Activated CD8-positive, alpha-beta T cell treated with anti-CD3 and anti-CD28 coated beads for 36 hours (primary cell): ENCODE measurements around the gene TGFBR1. TPM values are rescaled to one million over a fixed set of nuclear protein-coding genes. Genes with fewer than 3 reads are reported as not detected.
A peak's percentile ranks its signal among the peaks of the same experiment; 100 is the strongest.

ENCODE experiments used
- ATAC-seq: fragments of 200-7000 bp; cut with Tn5 transposase; one replicate; pipeline ENCODE4 v1.10.0; 2021; ENCODE audit warnings: mild to moderate bottlenecking, moderate library complexity
- CTCF ChIA-PET: fragments of 350-600 bp; sonication (Branson Sonifier 250); formaldehyde crosslinking; loops from one replicate; lab custom pipeline; 2021; ENCODE audit warnings: antibody characterized with exemption; lab: Charles Lee
- POLR2A ChIA-PET: fragments of 350-600 bp; sonication (Branson Sonifier 250); formaldehyde crosslinking; loops from one replicate; lab custom pipeline; 2021; ENCODE audit warnings: antibody characterized with exemption; lab: Charles Lee
- DNase-seq: peaks from one replicate; pipeline ENCODE4 v3.0.0-alpha.2; 2020
- H3K27ac Mint-ChIP-seq: one replicate; pipeline ENCODE4 v1.8.0; 2021; ENCODE audit warnings: mild to moderate bottlenecking, mixed read lengths
- H3K27me3 Mint-ChIP-seq: one replicate; pipeline ENCODE4 v1.8.0; 2021; ENCODE audit warnings: mixed read lengths
- H3K36me3 Mint-ChIP-seq: one replicate; pipeline ENCODE4 v1.8.0; 2021; ENCODE audit warnings: low read depth, mixed read lengths
- H3K4me1 Mint-ChIP-seq: one replicate; pipeline ENCODE4 v1.8.0; 2021; ENCODE audit warnings: low read depth, mixed read lengths
- H3K4me3 Mint-ChIP-seq: one replicate; pipeline ENCODE4 v1.8.0; 2021; ENCODE audit warnings: mild to moderate bottlenecking, moderate library complexity, mixed read lengths
- H3K9me3 Mint-ChIP-seq: one replicate; pipeline ENCODE4 v1.8.0; 2021; ENCODE audit warnings: mixed read lengths
- intact Hi-C: fragments of 100-400 bp; cut with micrococcal nuclease; formaldehyde crosslinking; loops from one replicate; pipeline ENCODE4 v1.10.0; 2022
- total RNA-seq, 2 experiments: library from RNA; stranded (reverse); gene quantifications; one replicate each; pipeline ENCODE4 v1.2.3, GENCODE V29; 2021
- TF ChIP-seq, protein P1 (sequence below): fragments of 200-600 bp; IDR thresholded peaks from one replicate; pipeline ENCODE4 v1.8.0; 2022; ENCODE audit warnings: antibody characterized with exemption, mild to moderate bottlenecking

Gene TGFBR1
- total RNA-seq, 2 experiments from 2014 or later: 34.3 to 36.5 TPM

DNA sequence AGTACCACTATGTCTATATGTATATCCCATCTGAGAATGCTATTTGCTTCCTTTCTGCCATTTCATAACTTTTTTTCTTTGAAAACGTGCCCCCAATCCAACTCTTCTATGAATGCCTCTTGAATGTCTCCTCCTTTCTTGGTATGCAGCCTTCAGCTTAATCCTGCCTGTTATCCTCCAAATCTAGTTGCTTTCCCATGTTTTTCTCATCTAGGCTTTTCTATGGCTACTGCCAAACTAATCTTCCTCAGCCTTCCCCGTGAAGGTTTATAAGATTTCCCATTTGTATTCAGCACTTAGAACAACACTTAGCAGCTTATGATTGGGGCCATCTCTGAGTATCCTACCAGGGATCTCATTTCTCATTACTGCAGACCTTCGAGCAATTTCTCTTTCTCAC is 2.5 kb downstream of the TGFBR1 start:
- intact Hi-C loops: loop anchor here (2.0 kb wide), 1 partner anchor 19 kb away; no protein-coding TSS in a partner anchor
- Mint-ChIP-seq H3K4me3 (peak overlapping the region; percentile 76), H3K9me3 (no peaks in the 10 kb centered on the region), H3K27me3 (no peaks in the 10 kb centered on the region), H3K27ac (peak overlapping the region; percentile 40), H3K4me1 (peaks cover 71% of the 10 kb centered on the region), H3K36me3 (peaks cover 29% of the 10 kb centered on the region)
- POLR2A ChIA-PET: interaction anchor here (1.3 to 2.5 kb wide), 2 partner anchors 14 to 94 kb away, joined by 3 to 7 read pairs; no protein-coding TSS in a partner anchor
- no peak for DNase-seq
- CTCF ChIA-PET: interaction anchor here (1.0 to 5.0 kb wide), 4 partner anchors 12 to 109 kb away, joined by 3 to 21 read pairs (median 17); no protein-coding TSS in a partner anchor
- ATAC-seq: no peak
- TF ChIP-seq, protein P1, sequence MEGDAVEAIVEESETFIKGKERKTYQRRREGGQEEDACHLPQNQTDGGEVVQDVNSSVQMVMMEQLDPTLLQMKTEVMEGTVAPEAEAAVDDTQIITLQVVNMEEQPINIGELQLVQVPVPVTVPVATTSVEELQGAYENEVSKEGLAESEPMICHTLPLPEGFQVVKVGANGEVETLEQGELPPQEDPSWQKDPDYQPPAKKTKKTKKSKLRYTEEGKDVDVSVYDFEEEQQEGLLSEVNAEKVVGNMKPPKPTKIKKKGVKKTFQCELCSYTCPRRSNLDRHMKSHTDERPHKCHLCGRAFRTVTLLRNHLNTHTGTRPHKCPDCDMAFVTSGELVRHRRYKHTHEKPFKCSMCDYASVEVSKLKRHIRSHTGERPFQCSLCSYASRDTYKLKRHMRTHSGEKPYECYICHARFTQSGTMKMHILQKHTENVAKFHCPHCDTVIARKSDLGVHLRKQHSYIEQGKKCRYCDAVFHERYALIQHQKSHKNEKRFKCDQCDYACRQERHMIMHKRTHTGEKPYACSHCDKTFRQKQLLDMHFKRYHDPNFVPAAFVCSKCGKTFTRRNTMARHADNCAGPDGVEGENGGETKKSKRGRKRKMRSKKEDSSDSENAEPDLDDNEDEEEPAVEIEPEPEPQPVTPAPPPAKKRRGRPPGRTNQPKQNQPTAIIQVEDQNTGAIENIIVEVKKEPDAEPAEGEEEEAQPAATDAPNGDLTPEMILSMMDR: no peak

DNA sequence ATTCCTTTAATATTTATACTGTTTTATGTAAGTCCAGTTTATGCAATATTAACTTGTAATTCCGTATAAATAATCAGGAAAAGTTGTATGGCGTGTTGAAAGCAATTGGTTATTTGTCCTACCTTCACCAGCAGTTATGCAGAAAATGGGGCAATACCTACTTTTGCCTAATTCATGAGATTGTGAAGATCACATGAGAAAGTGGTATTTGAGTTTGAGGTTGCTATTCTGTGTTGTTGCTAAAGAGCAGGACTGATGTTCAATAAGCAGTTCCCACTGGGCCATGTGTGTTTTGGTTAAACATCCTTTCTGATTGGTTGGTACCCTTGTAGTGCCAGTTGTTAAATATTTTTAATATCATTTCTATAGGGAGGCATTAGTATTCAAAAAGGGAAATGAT is 3.2 kb downstream of the TGFBR1 start:
- no peak for DNase-seq
- POLR2A ChIA-PET: no interaction called here
- H3K36me3 Mint-ChIP-seq: peaks cover 29% of the 10 kb centered on the region
- ATAC-seq: no peak
- H3K9me3 Mint-ChIP-seq: no peaks in the 10 kb centered on the region
- no peak overlapping the region for H3K4me3 Mint-ChIP-seq
- peaks cover 78% of the 10 kb centered on the region for H3K4me1 Mint-ChIP-seq
- CTCF ChIA-PET: no interaction called here
- H3K27ac Mint-ChIP-seq: peak overlapping the region; percentile 66
- intact Hi-C loops: no loop called here
- TF ChIP-seq, protein P1: no peak
- H3K27me3 Mint-ChIP-seq: no peaks in the 10 kb centered on the region

DNA sequence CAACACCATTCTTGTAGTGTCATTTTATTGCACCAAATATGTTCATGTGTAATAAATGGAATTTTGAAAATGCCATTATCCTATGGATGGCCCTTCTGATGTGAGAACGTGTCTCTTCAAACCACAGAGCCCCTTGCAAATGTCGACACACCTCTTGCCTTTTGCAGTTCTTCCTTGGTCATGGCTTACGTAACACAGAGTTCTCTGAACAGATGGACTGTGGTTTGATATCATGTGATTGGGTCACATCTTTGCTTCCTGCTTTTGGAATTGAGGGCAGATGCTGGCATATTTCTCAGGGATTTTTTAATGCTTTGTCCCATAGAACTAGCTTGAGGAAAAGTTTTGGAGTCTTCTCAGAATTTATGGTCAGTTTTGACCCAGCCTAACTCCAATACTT is 4.6 kb downstream of the TGFBR1 start:
- peak overlapping the region; percentile 54 for H3K27ac Mint-ChIP-seq
- DNase-seq (no peak), ATAC-seq (no peak)
- ChIA-PET POLR2A (interaction anchor here (0.9 kb wide), 1 partner anchor 17 kb away, joined by 3 read pairs; no protein-coding TSS in a partner anchor), CTCF (no interaction called here)
- TF ChIP-seq, protein P1: no peak
- intact Hi-C loops: no loop called here
- peaks cover 80% of the 10 kb centered on the region for H3K4me1 Mint-ChIP-seq
- peaks cover 29% of the 10 kb centered on the region for H3K36me3 Mint-ChIP-seq
- H3K27me3 Mint-ChIP-seq: no peaks in the 10 kb centered on the region
- H3K9me3 Mint-ChIP-seq: no peaks in the 10 kb centered on the region
- peak overlapping the region; percentile 8 for H3K4me3 Mint-ChIP-seq

DNA sequence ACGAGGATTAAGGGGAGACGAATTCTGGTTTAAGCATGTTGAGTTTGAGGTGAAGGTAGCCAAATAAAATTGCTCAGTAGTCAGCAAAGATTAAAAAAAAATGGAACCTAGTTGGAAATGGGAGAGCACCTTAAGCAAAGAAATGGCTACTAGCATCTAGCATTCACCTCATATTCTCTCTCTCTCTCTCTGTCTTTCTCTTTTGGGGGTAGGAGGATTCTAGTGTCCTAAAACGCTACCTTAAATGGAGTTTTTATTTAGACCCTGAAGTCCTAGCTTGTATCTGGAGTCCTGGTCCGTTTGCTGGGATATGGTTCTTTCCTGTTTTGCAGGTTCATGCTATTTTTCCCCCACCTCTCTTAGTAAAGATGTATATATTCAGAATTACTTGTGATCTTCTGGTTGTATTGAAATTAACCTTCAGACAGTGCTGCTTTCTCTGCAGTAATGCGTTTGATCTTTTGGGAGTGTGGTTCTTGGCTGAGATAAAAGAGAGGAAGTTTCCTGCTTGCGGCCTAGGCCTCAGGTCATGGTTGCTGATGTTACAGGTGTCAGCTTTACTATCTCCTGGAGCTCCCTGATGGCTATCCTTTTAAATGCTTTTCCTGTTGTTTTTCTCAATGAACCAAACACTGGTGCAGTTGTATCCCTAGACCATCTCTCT is 8.0 kb downstream of the TGFBR1 start:
- Mint-ChIP-seq H3K36me3 (peaks cover 26% of the 10 kb centered on the region), H3K27ac (peak overlapping the region; percentile 47), H3K9me3 (no peaks in the 10 kb centered on the region), H3K4me3 (peak overlapping the region; percentile 35), H3K27me3 (no peaks in the 10 kb centered on the region), H3K4me1 (peaks cover 91% of the 10 kb centered on the region)
- POLR2A ChIA-PET: interaction anchor here (0.7 to 3.4 kb wide), 7 partner anchors 9 to 98 kb away, joined by 3 to 12 read pairs (median 4); partner anchors contain the start of gene TGFBR1
- ATAC-seq (peak; percentile 87), DNase-seq (peak; percentile 65)
- intact Hi-C loops: loop anchor here (5.0 kb wide), 1 partner anchor 56 kb away; no protein-coding TSS in a partner anchor
- CTCF ChIA-PET: interaction anchor here (1.4 to 2.4 kb wide), 5 partner anchors 9 to 115 kb away, joined by 3 to 13 read pairs (median 5); partner anchors contain the start of gene TGFBR1
- TF ChIP-seq, protein P1: no peak
